Ammon's horn (tissue), 1 donor: Measurements from ENCODE around the gene TGFA.

Experiments used
- DNase-seq: peaks from one replicate; pipeline ENCODE4 v3.0.0-alpha.2; 2016; ENCODE audit warnings: low spot score

Gene TGFA

GRCh38 chr2:70552501-70553333 is 909 bp downstream of the TGFA start:
- DNase-seq: no peak

DNA sequence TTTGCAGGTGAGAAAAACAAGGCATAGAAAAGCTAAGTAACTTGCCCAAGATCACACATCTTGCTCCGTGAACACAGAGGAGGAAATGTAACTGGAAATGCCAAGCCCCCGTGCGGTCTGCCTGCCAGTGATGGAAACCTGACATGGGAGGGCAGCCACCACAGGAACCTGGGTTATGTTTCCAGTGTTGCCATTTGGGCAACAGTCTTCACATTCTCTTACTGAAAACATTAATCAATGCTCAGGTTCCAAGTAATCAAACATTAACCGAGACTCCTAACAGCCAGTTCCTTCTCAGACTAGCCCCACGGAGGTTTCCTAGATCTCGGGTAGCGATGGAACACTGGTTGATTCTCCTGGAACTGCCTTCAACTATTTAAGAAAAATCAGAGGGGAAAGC is 2.5 kb downstream of the TGFA start:
- DNase-seq: no peak

GRCh38 chr2:70549962-70550361 is 3.7 kb downstream of the TGFA start:
- DNase-seq: no peak

- no peak for DNase-seq
Measured at GRCh38 chr2:70549064-70549710, 4.4 kb downstream of the TGFA start.

GRCh38 chr2:70548233-70548632 is 5.4 kb downstream of the TGFA start:
- DNase-seq: no peak

GRCh38 chr2:70546885-70547284 is 6.7 kb downstream of the TGFA start:
- no peak for DNase-seq

DNA sequence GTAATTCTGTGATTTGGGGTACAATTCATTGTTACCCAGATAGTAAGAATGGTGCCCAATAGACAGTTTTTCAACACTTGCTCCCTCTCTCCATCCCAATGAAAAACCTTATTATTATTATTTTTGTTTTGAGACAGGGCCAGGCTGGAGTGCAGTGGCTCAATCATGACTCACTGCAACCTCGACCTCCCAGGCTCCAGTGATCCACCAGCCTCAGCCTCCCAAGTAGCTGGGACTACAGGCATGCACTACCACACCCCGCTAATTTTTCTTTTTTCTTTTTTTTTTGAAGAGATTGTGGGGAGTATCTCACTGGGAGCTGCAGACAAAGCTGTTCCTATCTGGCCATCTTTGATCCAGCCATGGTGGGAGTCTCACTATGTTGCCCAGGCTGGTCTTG is 7.2 kb downstream of the TGFA start:
- DNase-seq: no peak

- DNase-seq: peak; percentile 84
Measured at GRCh38 chr2:70541481-70542020, 12.1 kb downstream of the TGFA start.

DNA sequence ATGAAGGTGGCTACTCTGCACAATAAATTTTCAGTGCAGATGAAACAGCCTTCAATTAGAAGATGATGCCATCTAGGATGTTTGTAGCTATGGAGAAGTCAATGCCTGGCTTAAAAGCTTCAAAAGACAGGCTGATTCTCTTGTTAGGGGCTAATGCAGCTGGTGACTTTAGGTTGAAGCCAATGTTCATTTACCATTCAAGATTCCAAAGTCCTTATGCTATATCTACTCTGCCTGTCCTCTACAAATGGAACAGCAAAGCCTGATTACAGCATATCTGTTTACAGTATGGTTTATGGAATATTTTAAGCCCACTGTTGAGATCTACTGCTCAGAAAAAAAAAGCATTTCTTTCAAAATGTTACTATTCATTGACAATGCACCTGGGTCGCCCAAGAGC is 15.8 kb downstream of the TGFA start:
- DNase-seq: no peak

- DNase-seq: no peak
Measured at GRCh38 chr2:70536517-70537055, 17.0 kb downstream of the TGFA start.

GRCh38 chr2:70535573-70535972 is 18.1 kb downstream of the TGFA start:
- DNase-seq: no peak

- DNase-seq: no peak
Measured at GRCh38 chr2:70534183-70534836, 19.3 kb downstream of the TGFA start.

- DNase-seq: no peak
Measured at GRCh38 chr2:70532244-70532935, 21.2 kb downstream of the TGFA start.

DNA sequence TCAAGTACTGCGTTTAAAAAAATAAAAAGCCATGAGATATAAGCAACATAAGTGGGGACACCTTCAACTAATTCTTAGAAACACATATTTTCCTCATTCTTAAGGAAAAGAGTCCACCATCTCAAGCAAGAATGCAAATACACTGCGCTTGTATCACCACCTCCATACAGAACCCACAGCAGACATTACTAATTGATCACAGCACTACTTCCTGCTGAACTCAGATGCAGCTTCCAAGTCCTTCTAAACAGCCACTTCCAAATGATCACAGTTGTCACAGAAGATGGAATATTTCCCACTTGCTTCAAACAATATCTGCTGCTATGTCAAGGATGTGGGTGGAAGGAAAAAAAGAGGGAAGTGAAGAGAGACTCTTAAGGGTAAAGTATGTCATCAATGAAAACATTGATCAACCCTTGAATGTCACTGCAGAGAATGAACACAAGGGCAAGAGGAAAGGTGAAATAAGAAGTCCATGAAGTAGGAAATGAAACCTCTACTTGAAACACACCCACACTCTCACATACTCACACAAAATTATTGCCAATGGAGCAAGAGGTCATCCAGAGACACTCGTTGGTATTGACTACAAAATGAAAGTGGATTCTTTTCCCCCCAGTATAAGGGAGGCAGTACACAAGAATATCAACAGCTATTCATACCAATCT is 22.1 kb downstream of the TGFA start:
- no peak for DNase-seq

DNA sequence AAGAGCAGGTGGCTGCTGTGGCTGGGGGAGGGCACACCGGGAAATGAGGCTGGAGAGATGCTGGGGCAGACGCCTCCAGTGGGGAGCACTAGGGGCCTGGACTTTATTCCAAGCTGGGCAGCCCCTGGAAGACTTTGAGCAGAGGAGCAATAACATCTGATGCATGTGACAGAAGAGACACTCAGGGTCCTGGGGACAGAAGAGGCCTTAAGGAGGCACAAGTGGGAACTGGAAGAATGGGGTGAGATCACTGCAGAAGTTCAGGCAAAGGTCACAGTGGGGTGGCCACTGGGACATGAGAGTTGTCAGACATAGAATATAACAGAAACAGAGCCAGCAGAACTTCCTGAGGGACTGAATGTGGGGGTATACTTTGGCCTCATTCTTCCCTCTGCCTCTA is 24.0 kb downstream of the TGFA start:
- no peak for DNase-seq

- no peak for DNase-seq
Measured at GRCh38 chr2:70528929-70529328, 24.7 kb downstream of the TGFA start.

DNA sequence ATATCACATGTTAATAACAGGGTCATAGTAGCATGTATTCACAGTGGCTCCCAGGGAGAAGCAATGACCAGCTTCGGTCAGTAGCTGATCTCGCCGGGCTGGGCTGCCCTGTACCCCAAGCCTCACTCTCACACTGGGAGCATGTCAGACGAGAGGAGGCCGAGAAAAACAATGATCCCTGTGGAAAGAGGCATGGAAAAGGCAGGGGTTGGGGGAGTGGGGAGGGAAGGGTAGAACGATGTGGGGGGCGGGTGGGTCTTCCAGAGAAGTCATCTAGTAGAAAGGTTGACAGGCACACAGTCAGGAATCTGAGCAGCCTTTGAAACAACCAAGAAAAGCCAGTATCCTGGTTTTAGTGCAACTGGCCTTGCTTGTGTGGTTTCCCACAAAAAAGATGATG is 25.4 kb downstream of the TGFA start:
- no peak for DNase-seq

GRCh38 chr2:70527447-70528080 is 26.1 kb downstream of the TGFA start:
- DNase-seq: no peak

DNA sequence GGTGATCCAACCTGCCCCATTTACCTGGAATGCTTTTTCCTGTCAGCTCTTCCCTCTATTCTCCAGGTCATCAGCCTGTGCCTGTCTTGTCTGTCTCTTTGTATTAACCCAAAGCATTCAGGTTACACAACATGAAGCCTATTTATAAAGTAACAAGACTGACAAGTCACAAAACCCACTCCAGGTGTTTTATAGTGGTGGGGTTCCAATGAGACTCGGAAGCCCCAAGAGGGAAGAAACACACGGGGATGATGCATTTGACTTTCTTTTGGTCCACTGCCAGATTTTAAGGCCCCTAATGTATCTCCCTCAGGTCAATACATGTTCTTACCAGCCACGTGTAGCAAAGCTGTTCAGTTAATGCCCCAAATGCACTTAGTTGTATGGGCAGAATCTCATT is 27.5 kb downstream of the TGFA start:
- DNase-seq: no peak

GRCh38 chr2:70525032-70525431 is 28.6 kb downstream of the TGFA start:
- no peak for DNase-seq
